ELF-1 (cell line): ENCODE measurements around the gene ZNF124.
A peak's percentile ranks its signal among the peaks of the same experiment; 100 is the strongest.
"Not testable (repeated sequence)": the region's sequence is repeated elsewhere in the genome, so short reads cannot be mapped to it uniquely, and the experiment has no call there.

ENCODE experiments used
- DNase-seq: peaks from one replicate; pipeline ENCODE4 v3.0.0-alpha.2; 2016; ENCODE audit warnings: low read depth, low spot score

Gene ZNF124

DNA sequence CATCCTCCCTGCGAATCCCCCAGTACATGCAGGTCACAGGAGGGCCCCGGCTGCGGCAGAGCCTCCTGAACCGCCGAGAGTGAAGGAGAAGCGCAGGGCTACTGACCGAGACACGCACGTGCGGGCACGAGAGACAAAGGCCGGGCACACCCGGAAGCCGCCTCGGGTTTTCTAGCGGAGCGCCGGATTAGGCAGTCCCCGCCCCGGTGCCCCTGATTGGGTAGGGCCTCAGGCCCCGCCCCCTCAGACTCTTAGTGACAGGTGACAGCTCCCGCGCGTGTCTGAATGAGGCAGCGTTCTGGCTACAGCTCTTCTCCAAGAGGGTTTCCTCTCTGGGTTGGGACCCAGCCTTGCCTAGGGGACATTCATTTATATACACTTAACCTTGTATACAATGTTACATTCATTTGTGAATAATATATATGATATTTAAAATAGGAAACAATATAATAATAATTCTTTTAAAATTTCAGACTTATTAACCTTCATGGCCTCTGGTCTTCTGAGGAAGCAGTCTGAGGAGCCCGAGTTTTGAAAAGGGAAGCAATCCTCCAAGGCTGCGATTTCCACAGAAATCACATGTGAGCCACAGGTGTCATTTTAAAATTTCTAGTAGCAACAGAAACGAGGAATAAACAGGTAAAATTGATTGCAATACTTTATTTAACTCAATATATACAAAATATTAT, at the start of gene ZNF124:
Gene ZNF124 (minus strand): TSS at position 146 of the 689 bp plus-strand sequence. CDS start 143 bp downstream, at position 3.
- DNase-seq = not testable (repeated sequence)

DNA sequence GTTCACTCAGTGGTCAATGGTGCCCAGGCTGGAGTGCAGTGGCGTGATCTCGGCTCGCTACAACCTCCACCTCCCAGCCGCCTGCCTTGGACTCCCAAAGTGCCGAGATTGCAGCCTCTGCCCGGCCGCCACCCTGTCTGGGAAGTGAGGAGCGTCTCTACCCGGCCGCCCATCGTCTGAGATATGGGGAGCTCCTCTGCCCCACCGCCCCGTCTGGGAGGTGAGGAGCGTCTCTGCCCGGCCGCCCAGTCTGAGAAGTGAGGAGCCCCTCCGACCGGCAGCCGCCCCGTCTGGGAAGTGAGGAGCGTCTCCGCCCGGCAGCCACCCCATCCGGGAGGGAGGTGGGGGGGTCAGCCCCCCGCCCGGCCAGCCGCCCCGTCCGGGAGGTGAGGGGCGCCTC, 48.5 kb upstream of the ZNF124 start:
- DNase-seq = not testable (repeated sequence)

DNA sequence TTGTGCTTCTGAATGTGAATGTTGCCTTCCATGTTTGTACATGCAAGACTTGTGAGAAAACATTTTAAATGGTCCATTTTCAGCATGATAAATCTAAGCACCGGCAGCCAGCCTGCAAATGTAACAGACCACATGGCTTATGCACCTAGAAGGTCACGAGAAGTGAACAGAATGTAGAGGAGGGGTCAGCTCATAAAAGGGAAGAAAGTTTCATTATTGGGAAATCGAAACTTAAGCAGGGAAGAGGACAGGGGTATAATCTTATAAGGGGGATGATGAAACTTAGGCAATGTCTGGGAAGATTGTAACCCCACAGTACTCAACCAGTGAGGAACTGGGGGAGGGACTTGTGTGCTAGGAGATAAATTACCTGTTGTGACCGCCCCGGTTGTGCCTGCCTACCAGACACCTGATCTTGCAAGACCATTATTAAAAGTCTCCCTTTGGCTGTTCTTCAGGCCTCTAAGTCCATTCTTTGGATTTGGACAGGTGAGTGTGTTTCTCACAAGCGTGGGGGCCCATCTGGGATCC, 46.4 kb upstream of the ZNF124 start:
- DNase-seq = no peak

DNA sequence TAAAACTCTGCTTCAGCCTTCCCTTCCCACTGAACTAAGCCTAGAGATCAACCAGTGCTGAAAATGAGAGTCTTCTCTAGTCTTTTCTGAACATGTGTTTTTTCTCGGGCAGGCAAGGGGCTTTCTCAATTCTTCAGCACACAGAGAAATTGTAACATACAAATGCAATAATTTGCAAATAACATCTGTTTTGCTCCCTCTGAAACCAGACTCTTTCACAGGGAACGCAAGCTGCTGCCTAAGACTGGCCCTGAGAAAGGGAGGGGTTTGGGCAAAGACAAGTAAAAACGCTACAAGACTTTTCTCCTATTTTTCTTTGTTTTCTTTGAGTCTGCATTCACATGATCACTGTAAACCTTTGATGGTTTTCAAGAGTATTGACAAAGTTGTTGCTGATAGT, 44.4 kb upstream of the ZNF124 start:
- DNase-seq = no peak

DNA sequence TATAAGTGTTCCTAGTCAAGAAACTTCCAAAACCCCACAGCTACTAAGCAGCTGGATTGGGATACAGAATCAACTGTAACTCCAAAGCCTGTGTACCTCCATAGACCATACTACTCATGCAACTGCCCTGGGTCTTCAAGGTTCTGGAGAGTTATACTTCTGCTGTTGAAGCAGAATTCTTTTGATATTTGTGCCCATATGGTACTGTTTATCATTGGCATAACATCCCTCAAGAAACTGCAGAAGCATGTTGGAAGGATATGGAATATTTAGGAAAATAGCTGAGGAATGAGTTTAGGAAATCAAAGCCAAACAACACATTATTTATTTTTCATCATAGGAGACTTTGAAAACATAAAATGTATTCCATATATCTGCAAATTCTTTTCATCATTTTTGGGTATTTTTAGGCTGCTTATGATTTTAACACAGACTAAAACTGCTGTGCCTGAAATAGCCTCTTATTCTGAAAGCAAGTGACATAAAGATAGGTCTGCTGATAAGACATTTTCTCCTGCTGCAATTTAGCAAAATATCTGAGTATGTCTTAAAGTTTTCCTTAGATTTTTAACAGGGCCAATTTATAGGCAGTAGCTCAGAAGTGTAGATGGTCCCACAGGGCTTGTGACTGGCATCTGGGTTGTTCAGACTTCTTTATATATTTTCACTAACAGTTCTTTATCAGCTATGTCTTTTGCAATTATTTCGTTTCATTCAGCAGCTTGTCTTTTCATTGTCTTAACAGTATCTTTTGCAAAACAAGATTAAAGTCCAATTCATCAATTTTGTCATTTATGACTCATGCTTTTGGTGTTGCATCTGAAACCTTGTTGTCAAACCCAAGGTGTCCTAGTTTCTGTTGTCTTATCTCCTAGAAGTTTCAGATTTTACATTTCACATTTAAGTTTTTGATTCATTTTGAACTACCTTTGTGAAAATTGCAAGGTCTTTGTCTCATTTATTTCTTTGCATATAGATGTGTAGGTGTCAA, 41.1 kb upstream of the ZNF124 start:
- DNase-seq = no peak

DNA sequence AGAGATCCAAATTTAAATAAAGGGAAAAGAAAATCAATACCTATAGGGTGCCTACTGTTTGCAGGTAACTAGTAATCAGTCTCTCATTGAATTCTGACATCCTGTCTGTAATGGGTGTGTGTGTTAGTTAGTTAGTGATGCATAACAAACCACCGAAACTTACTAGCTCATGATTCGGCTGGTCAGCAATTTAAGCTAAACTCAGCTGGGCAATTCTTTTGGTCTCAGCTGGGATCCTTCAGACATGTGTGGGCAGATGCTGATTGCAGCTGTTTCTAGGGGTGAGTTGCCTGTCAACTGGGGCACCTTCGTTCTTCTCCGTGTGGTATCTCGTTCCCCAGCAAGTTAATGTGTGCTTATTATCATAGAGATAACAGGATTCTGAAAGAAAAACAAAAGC, 40.2 kb upstream of the ZNF124 start:
- no peak for DNase-seq

DNA sequence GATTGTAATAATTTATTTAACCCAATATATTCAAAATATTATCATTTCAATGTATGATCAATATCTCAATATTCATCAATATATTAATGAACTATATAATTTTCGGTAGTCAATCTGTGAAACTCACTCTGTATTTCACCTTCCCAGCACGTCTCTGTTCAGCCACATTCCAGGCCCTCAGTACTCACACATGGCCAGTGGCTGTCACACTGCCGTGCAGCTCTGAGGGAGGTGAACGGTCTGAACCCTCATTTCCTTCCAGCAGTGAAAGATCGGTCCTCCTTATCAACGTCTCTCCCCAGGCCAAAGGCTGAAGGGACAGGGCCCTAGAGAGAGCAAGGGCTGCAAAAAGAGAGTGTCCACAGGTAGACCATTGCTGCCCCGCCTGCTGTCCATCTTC, 39.5 kb upstream of the ZNF124 start:
- no peak for DNase-seq

DNA sequence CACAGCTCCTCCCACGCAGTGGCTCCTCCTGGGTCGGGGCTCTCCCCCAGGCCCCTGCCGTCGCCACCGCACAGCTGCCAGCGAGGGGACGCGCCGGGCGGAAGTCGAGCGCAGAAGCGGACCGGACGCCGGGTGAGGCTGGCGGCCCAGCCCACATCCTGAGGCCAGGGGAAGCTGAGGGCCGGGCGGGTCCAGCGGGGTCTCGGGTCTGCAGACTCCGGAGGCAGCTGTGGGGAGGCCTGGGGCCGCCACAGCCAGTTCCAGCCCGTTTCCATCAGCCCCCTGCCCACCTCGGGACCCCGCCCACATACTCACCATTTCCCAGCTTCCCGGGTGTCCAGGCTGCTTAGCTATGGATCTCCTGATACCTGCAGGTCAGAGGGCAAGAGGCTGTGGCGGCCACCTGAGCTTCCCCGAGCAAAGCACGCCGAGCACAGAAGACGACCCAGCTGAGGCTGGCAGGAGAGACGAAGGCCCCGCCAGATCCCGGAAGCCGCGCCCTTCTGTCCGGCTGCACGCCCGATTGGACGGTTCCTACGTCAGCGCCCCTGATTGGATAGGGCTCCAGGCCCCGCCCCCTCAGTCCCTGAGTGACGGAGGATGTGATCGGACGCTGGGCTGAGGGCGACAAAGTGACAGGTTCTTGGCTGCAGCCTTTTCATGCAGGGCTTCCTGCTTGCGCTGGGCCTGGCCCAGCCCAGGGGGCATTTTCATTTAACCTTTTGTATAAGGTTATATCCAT, 38.7 kb upstream of the ZNF124 start:
- DNase-seq = peak; percentile 98

DNA sequence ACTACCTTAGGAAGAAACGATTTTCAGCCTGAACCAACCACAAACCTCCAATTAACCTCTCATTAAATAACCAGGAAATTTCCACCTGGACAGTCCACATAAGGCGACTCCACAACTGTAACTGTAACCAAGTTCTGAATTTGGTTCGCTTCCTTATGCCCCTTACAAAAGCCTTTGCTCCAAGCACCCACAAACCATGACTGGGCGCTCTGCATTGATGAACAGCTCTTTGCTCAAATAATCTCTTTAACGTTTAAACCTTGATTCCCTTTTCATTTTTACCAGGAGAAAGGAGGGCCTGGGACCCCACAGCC, 38.2 kb upstream of the ZNF124 start:
- no peak for DNase-seq

DNA sequence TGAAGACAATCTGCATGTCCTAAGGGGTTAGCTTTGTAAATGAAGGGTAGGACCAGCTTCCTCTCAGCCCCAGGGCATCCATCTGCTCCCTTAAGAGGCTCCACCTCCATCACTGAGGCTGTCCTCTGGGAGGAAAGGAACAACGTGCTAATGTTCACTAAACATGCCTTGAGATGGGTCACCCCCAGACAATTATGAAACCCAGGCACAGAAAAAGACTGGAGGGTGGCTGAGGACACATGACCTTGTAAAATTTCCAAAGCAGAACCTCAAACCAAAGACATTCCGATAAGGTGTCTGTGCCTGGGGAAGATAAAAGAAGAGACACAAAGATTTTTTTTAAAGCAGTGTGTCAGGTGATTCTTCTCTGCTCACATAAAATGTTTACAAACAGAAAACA, 37.6 kb upstream of the ZNF124 start:
- DNase-seq = peak; percentile 75

DNA sequence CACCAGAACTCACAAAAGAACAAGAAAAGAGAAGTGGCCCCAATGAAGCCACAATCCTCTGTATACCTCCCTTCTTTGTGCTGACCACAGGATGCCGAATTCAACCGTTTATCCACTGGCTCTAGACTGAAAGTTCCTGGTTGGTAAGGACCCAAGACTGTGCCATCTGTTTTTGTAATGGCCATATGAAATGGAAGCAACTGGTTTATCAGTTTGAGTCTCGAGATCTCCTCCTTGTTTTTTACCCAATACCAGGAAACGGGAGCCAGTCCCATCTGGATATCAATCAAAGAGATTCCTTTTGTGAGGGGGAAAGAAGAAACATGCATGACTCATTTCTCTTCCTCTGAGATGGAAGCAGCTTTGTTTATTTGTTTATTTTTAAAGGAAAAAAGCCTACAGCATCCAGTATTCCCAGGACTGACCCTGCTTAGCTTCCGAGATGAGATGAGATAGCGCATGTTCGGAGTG, 32.4 kb upstream of the ZNF124 start:
- peak; percentile 28 for DNase-seq

DNA sequence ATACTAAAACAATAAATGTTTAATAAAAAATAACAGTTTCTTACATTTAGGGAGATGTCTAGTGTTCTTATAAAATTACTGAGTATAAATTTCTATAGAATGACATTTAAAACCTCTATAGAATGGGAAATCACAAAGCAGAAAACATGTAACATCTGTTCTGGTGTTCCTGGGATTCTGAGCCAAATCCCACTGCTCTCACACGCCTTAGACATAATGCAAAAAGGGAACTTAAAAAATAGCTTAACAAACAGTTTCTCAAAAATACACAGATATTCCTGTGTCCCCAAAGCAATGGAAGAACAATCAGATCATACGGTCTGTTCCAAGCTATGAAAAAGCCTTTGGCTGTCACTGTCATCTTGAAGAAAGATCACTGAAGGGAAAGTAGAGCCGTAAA, 27.0 kb upstream of the ZNF124 start:
- DNase-seq = no peak

DNA sequence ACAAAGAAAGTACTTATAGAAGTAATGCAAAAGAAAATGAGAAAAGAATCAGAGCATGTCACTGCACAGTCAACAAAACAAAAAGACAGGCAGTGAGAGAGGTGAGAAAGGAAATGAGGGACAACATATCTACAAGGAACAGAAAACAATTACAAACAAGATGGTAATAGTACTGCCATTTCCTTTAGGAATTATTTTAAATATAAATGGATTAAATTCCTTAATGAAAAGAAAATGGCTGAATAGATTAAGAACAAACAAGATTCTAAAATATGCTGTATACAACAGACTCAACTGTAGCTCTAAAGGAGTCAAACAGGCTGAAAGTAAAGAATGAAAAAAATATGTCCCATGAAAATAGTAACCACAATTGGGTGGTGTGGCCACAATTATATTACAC, 22.1 kb upstream of the ZNF124 start:
- no peak for DNase-seq

DNA sequence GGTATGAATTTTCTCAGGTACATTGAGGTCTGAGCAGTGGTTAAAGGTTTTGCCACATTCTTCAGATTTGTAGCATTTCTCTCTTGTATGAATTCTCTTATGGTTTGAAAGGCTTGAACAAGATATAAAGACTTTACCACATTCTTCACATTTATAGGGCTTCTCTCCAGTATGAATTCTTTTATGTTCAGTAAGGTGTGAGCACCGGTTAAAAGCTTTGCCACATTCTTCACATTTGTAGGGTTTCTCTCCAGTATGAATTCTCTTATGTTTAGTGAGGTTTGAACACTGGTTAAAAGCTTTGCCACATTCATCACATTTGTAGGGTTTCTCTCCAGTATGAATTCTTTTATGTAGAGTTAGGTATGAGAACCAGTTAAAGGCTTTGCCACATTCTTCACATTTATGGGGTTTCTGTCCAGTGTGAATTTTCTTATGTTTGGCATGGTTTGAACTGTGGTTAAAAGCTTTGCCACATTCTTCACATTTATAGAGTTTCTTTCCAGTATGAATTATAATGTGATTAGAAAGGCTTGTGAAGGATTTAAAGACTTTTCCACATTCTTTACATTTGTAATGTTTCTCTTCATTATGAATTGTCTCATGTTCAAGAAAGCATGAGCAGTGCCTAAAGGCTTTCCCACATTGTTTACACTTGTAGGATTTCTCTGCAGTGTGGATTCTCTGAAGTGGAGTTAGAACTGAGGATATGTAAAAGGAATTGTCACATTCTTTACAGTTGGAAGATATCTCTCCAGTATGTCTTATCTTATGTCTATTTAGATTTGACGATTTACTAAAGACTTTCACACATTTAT, 18.4 kb upstream of the ZNF124 start:
- DNase-seq = no peak

DNA sequence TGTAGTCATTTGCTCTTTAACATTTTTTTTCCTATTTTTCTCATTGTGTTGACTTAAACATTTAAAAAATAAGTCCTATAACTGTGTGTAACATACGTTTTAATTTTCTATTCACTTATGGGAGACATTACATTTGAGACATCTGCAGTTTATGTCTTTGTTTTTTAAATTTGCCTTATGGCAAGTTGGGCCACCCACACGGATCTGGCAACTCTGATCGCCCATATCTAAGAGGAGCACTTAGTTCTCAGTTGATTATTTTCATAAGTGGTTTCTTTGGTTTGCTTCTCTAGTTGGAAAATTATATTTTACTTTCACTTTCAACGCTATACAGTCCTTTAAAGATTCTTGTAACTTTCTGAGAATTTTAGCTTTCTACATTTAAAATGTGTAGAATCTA, 13.8 kb upstream of the ZNF124 start:
- DNase-seq = no peak

DNA sequence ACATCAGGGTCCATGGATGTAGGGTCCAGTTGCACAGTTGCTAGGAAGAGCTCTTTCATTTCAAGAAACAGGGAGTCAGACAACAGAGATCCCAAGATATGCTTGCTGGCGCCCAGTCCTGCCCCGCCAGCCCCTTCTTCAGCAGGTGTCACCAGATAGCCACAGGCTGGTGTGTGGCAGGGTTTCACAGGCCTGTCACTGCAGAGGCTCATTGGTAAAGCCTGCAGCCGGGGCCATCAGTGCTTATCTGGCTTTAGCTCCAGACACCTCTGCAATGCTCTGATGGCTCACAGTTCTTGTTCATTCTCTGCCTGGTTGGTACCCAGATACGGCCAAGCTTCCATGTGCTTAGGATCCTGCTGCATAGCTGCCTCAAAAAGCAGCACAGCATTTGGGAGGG, 12.4 kb upstream of the ZNF124 start:
- no peak for DNase-seq

DNA sequence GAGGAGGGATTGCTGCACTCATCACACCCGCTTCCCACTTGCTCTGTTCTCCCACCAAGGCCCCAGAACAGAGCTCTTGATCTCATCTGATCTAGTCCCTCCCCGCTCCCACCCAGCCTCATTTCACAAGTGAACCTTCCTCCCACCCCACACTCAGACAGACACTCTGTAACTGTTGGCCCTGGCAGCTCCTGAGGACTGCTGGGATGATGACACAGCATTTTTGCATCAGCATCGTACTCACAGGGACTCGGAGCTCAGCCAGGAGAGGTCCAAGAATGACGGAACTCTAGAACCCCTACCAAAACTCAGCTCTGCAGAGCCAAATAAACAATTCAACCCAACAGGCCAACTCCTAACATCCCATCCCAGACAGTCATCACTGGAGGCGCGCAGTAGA, 11.2 kb upstream of the ZNF124 start:
- no peak for DNase-seq

DNA sequence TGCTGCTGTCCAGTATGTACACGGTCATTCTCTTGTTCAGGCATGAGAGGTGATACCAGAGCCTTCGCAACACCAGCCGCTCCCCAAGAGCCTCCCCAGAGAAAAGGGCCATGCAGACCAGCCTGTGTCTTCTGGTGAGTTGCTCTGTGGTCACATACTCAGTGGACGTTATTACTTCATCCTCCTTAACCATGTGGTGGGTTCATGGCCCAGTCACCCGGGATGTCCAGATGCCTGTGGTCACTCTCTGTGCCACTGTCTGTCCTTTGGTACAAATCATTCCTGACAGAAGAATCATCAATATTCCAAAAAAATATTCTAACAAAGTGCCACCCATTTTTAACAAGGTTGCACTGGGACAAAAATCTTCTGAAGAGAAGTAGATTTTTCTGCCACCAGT, 8.8 kb upstream of the ZNF124 start:
- no peak for DNase-seq

DNA sequence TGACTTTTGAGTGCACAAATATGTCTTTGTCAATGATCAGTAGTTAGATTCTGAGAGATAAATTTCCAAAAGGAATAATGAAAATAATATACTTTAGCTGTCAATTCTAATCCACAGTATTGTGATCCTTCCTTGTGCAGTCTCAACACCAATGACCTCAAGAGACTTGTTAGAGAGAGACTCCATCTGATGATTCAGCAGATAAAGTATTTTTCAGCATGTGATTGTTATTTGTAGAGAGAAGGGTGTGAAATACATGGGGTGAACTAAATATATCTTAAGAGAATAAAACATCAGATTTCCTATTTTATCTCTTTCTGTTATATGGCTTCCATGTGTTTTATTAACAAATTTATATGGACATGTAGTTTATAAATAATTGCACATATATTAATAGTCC, 5.9 kb upstream of the ZNF124 start:
- no peak for DNase-seq

DNA sequence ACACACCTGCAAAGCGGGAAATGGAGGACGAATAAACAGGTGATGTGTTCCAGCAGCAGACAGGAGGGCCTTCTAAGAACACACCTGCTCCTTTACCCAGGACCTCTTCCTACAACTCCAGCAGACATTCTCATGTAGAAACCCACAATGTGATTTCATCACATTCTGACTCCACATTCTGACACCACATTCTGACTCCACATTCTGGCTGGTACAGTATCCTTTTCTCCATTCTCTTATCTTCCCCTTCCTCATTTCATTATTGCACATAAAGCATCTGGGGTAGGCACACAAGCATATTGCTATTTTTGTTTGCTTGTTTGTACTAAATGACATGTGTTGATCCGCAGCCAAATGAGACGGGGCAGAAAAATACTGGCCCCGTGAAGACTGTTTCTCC, 3.6 kb upstream of the ZNF124 start:
- no peak for DNase-seq

DNA sequence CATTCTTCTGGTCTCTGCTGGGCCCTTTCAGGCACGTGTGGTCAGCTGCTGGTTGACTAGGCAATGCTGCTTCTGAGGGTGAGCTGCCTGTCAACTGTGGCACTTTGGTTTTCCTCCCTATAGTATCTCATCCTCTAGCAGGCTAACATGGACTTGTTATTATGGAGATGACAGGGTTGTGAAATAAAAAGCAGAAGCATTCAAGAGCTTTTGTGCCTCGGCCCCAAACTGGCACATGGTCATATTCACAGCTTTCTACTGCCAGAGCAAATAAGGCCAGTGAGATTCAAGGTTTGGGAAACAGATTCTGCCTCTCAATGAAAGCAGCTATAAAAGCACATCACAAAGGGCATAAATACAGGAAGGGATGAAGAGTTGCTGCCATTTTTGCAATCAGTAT, 1.6 kb upstream of the ZNF124 start:
- DNase-seq = no peak
